ENCODE data around the gene NR2F1.

NR2F1 gene

DNA sequence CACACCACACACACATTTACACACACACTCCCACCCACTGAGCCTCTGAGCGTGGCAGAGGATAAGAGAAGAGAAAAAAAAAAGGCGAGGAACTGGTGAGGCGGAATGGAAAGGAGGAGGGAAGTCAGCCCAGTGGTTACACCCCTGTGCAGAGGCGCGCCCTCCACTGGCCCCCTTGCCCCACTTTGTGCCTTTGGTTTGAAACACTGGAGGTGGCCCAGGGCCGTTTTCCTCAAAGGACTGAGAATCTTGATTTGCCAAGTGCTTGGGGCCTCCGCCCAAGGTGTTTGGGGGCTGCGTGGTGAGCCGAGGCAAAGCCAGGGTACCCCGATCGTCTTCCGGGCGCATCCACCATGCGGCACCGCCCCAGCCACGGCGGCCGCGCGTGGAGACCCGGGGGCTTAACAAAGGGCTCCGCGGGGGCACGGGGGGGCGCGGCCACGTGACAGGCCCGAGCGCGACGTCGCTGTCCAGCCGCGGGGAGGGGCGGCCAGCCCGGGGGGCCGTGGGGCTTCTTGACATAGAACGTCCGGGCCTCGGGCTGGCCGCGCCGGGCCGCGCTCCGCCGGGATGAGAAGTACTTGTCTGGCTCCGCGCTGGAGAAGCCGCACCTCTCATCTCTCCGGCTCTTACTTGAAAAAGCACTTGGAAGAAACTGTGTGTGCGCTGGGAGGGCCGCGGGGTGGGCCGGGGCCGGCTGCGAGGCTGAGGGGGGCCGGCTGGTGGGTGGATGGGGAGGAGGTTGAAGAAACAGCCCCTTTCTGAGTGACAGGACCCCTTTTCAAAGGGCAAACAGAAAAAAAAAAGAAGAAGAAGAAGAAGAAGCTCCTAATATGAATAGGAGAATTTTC, 21.0 kb downstream of the NR2F1 start:
- Histone ChIP-seq H3K4me1 (ENCODE audit: control insufficient read depth, insufficient read depth, low read length) (peaks cover 25% of the 10 kb centered on the region), H3K9me3 (replicated peaks; ENCODE audit: low read length) (no peaks in the 10 kb centered on the region), H3K4me3 (ENCODE audit: low read length) (peak overlapping the region; percentile 51), H3K4me2 (ENCODE audit: low read length) (peak overlapping the region; percentile 70), H3K9ac (ENCODE audit: low read depth, low read length) (no peak overlapping the region), H3K27me3 (ENCODE audit: control insufficient read depth, insufficient read depth, low read length) (peaks cover 7% of the 10 kb centered on the region), H3K36me3 (ENCODE audit: insufficient read depth, low read length) (no peaks in the 10 kb centered on the region)

DNA sequence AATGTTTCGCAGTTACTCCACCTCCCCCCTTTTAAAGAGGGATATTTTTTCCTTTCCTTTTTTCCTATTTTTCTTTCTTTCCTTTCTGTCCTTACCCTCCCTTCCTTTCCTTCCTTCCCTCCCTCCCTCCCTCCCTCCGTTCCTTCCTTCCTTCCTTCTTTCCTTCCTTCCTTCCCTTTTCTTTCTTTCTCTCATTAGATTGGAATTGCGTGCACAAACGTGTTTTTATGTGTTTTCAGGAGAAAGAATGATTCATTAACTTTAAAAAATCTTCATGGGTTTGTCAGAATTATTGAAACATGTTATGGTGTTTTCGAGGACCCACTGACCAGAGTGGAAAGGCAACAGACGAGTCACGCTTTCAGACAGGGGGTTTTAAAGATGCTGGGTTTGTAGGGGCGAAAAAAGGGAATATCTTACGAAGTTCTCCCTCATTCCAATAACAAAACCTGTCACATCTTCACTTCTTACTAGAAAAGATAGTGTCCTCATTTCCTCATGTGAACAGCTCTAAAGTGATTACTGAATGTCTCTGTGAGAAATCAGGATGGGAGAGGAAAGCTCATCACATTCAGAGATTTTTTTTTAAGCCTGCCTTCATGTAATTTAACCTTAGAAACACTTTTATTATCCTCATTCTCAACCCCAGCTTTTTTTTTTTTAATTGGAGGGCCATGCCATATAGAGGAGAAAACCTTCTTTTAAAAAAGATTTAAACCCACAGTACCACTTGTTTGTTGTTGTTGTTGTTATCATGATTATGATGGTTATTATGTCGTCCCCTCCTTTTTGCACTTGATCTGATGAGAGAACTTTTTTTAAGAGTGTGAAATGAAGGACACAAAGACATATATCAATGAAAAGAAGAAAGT, 21.9 kb downstream of the NR2F1 start:
- H3K4me3 ChIP-seq (ENCODE audit: low read length) = no peak overlapping the region
- peaks cover 25% of the 10 kb centered on the region for H3K4me1 ChIP-seq (ENCODE audit: control insufficient read depth, insufficient read depth, low read length)
- H3K36me3 ChIP-seq (ENCODE audit: insufficient read depth, low read length) = no peaks in the 10 kb centered on the region
- no peak overlapping the region for H3K9ac ChIP-seq (ENCODE audit: low read depth, low read length)
- H3K27me3 ChIP-seq (ENCODE audit: control insufficient read depth, insufficient read depth, low read length) = peaks cover 15% of the 10 kb centered on the region
- H3K4me2 ChIP-seq (ENCODE audit: low read length) = no peak overlapping the region
- no peaks in the 10 kb centered on the region for H3K9me3 ChIP-seq (replicated peaks; ENCODE audit: low read length)

DNA sequence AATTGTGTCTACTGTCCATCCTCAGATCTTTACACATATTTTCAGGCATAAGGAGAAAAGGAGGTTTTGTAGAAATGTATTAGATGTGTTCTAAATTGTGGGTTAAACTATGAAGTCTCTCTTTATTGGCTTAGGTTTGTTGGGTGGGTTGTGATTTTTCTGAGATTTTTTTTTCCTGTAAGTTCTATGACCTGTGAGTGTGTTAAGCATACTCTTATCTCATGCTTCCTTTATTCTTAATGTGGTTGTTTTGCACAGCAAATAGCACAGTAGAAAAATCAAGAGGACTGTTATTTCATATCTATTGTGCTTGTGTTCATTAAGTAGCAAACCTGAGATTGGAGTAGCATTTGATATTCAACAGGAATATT, 23.3 kb downstream of the NR2F1 start:
- Histone ChIP-seq H3K9me3 (replicated peaks; ENCODE audit: low read length) (no peaks in the 10 kb centered on the region), H3K9ac (ENCODE audit: low read depth, low read length) (no peak overlapping the region), H3K36me3 (ENCODE audit: insufficient read depth, low read length) (no peaks in the 10 kb centered on the region), H3K4me1 (ENCODE audit: control insufficient read depth, insufficient read depth, low read length) (peaks cover 16% of the 10 kb centered on the region), H3K27me3 (ENCODE audit: control insufficient read depth, insufficient read depth, low read length) (peaks cover 30% of the 10 kb centered on the region), H3K4me3 (ENCODE audit: low read length) (no peak overlapping the region), H3K4me2 (ENCODE audit: low read length) (no peak overlapping the region)

DNA sequence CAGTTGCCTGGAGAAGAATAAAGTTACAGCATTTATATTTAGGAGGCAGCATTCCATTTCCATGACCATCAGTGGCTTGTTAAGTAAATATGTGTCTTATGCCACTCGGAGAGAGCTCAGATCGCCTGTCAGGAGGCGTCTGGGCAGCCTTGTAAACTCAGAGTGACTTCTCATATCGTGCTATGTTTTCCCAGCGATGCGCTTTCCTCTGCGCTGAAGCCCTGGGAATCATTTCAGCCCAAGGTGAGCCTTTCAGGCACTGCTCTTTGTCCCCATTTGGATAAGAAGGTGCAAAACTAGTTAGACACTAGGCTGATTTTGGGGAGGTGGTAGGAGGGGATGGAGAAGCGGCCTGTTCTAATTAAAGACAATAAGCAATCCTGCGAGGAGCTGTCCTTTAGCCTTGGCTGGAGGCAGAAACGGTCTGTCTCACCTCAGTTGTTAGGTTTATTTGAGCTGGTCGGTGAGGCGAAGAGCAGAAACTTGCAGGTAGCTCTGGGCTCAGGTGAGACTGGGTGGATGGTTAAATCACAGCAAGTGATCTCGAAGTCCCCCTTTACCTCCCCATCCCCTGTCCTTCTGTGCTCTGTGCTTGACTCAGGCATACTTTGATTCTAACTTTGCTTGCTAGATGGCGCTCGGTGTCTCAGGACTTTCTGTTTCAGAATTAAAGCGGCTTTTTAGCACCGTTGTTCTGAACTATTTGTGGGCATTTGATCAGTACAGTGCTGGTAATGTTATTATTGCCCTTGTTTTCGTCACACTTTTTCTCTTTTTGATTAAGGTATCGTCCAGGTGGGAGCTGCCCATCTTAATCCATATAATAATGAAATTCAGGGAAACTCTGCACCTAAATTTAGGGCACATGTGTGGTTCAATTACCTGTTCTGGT, 24.6 kb downstream of the NR2F1 start:
- H3K27me3 ChIP-seq (ENCODE audit: control insufficient read depth, insufficient read depth, low read length) = peaks cover 41% of the 10 kb centered on the region

DNA sequence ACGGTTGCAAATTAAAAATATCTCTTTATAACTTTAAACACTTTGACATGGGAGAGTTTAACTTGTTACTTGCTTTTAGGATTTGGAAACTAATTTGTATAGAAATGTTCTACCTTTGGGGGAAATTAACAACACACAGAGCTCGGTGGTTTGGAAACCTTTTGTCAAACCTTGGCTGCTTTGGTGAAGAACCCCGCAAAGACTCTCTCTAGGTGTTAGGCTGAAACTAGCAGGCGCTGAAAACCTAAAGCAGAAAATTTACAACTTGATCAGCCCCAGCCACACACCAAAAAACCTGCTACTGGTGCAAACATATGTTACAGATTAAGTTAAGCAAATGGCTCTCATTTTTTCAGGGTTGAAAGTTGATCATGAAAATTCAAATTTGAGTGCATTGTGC, 25.8 kb downstream of the NR2F1 start:
- H3K4me3 ChIP-seq (ENCODE audit: low read length) = no peak overlapping the region
- peaks cover 52% of the 10 kb centered on the region for H3K27me3 ChIP-seq (ENCODE audit: control insufficient read depth, insufficient read depth, low read length)
- no peak overlapping the region for H3K4me2 ChIP-seq (ENCODE audit: low read length)
- H3K4me1 ChIP-seq (ENCODE audit: control insufficient read depth, insufficient read depth, low read length) = peaks cover 24% of the 10 kb centered on the region
- no peaks in the 10 kb centered on the region for H3K9me3 ChIP-seq (replicated peaks; ENCODE audit: low read length)
- no peak overlapping the region for H3K9ac ChIP-seq (ENCODE audit: low read depth, low read length)
- no peaks in the 10 kb centered on the region for H3K36me3 ChIP-seq (ENCODE audit: insufficient read depth, low read length)

More for the DNA sequence above, 24.6 kb downstream of the NR2F1 start:
- Histone ChIP-seq H3K4me2 (ENCODE audit: low read length) (peak overlapping the region; percentile 92), H3K9ac (ENCODE audit: low read depth, low read length) (peak overlapping the region; percentile 54), H3K4me1 (ENCODE audit: control insufficient read depth, insufficient read depth, low read length) (peaks cover 24% of the 10 kb centered on the region), H3K36me3 (ENCODE audit: insufficient read depth, low read length) (no peaks in the 10 kb centered on the region), H3K9me3 (replicated peaks; ENCODE audit: low read length) (no peaks in the 10 kb centered on the region), H3K4me3 (ENCODE audit: low read length) (peak overlapping the region; percentile 67)

DNA sequence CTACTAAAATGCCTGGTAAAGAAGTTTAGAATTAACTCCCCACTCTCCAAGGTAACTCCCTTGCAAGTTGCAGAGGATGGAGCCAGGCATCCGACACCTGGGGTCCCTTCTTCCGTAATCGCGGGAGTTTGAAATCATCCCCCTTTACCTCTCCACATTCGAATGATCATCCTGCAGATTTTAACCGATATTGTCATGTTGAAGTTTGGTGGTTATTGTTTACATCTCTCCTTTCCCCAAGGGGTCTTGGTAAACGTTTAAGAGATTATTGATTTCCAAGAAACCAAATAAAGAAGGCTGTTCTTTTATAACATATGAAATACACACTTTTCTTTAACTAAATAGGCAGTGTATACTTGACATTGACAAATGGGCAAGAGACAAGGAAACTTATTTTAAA, 26.7 kb downstream of the NR2F1 start:
- Histone ChIP-seq H3K4me1 (ENCODE audit: control insufficient read depth, insufficient read depth, low read length) (peaks cover 24% of the 10 kb centered on the region), H3K27me3 (ENCODE audit: control insufficient read depth, insufficient read depth, low read length) (peaks cover 52% of the 10 kb centered on the region), H3K9ac (ENCODE audit: low read depth, low read length) (no peak overlapping the region), H3K36me3 (ENCODE audit: insufficient read depth, low read length) (no peaks in the 10 kb centered on the region), H3K4me2 (ENCODE audit: low read length) (no peak overlapping the region), H3K4me3 (ENCODE audit: low read length) (no peak overlapping the region), H3K9me3 (replicated peaks; ENCODE audit: low read length) (no peaks in the 10 kb centered on the region)

DNA sequence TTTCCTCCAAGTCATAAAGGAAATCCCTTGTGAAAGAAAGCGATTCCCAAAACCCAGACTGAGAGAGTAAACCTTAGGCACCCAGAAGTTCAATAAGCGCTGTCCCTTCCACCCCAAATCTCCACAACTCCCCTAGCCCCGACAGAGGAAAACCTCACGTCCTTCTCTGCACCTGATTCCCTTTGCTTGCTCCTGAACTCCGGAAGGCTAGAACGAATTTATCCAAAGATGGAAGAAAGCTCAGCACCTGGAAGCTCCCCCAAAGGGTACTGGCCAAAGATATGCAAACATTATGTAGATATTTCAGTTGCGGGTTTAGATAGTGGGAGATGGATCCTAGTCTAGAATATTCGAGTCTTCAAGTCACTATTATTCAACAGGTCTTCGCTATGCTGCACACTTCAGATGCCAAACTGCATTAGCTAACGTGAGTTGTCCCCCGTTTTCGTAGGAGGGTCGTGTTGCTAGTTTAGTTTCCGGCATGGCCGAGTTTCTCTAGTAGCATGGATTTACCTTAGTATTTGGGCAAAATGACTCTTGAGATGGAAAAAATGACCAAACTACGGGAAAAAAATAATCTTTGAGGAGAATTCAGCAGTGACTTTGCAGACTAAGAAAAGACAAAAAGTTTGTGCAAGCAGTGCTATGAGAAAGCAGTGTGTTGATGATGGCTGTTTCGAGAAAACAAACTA, 27.7 kb downstream of the NR2F1 start:
- Histone ChIP-seq H3K9ac (ENCODE audit: low read depth, low read length) (no peak overlapping the region), H3K9me3 (replicated peaks; ENCODE audit: low read length) (no peaks in the 10 kb centered on the region), H3K4me2 (ENCODE audit: low read length) (no peak overlapping the region), H3K27me3 (ENCODE audit: control insufficient read depth, insufficient read depth, low read length) (peaks cover 52% of the 10 kb centered on the region), H3K4me3 (ENCODE audit: low read length) (no peak overlapping the region), H3K36me3 (ENCODE audit: insufficient read depth, low read length) (no peaks in the 10 kb centered on the region), H3K4me1 (ENCODE audit: control insufficient read depth, insufficient read depth, low read length) (peaks cover 24% of the 10 kb centered on the region)

DNA sequence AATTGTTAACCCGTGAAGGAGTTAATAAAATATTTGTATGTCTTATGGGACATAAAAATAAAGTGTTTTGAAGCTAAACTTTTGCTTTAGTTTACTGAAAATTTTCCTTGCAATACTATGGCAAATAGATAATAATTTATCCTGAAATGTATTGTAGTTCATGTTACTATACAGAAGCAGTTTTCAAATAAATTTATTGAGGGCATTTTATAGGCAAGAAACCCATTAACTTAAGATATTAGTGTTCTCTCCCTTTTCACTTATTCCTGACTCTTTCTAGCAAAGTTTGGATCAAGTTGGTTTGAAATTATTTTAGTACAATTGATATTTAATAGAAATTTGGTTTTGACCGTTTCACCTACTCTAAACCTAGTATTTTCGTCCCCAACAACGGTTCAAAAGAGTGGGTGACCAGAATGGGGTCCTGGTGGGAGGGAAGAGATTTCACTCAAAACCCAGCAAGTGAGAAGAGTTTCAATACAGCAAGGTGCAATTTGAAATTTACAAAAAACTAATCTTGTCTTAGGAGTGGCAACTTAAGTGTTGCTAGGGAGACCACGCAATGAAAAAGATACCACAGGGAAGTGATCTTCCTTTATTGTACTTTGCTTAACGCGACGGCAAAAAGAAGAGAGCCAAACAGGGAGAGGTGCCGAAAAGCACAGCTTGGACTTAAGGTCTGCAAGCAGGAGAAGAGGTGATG, 28.4 kb downstream of the NR2F1 start:
- Histone ChIP-seq H3K4me3 (ENCODE audit: low read length) (peak overlapping the region; percentile 63), H3K9ac (ENCODE audit: low read depth, low read length) (no peak overlapping the region), H3K27me3 (ENCODE audit: control insufficient read depth, insufficient read depth, low read length) (peaks cover 52% of the 10 kb centered on the region), H3K4me2 (ENCODE audit: low read length) (peak overlapping the region; percentile 79), H3K9me3 (replicated peaks; ENCODE audit: low read length) (no peaks in the 10 kb centered on the region), H3K36me3 (ENCODE audit: insufficient read depth, low read length) (no peaks in the 10 kb centered on the region), H3K4me1 (ENCODE audit: control insufficient read depth, insufficient read depth, low read length) (peaks cover 24% of the 10 kb centered on the region)

DNA sequence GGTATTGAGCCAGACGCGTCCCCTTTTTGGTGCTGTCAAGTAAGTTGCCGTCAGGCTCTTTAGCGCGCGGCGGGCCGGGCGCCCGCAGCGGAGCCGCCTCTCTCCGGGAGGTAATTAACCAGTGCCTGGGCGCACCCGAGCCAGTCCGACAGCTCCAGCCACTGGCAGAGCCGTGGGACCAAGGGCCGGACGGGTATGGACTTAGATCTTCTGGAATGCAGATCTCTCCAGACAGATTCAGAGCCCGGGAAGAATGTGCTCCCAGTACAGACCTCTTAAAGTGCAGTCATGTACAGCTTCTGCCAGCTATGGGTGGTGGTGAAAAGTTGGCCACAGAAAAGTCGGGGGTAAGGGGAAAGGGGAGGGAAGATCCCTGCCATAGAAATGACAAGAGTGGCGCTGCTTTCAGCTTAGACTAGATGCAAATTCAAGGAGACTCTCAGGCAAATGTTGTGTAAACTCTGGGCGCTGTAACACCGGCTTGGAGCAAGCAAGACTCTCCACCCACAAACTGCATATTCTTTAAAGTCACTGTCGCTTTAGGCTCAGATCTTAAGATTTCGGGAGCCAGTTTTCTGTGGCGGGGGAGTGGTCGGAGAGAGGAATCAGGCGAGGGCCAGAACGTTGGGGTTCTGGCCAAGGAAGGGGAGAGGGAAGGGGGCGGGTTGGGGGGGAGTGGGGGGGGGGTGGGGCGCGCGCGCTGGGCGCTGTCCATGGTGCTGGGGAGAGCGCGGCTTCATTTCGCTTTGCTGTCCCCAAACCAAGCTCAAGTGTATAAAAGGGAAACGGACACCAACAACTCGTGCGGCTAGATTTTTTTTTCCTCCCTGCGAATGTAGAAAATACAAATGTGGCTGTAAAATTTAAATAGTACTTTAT, 29.2 kb downstream of the NR2F1 start:
- no peaks in the 10 kb centered on the region for H3K9me3 ChIP-seq (replicated peaks; ENCODE audit: low read length)
- peak overlapping the region; percentile 79 for H3K4me2 ChIP-seq (ENCODE audit: low read length)
- no peak overlapping the region for H3K9ac ChIP-seq (ENCODE audit: low read depth, low read length)
- peaks cover 52% of the 10 kb centered on the region for H3K27me3 ChIP-seq (ENCODE audit: control insufficient read depth, insufficient read depth, low read length)
- H3K4me3 ChIP-seq (ENCODE audit: low read length) = peak overlapping the region; percentile 63
- peaks cover 18% of the 10 kb centered on the region for H3K4me1 ChIP-seq (ENCODE audit: control insufficient read depth, insufficient read depth, low read length)
- H3K36me3 ChIP-seq (ENCODE audit: insufficient read depth, low read length) = no peaks in the 10 kb centered on the region

Measured in skeletal muscle satellite cell (primary cell).